ENCODE results near the gene TRNP1. TPM values are rescaled to one million over a fixed set of nuclear protein-coding genes. Genes with fewer than 3 reads are reported as not detected.
A peak's percentile ranks its signal among the peaks of the same experiment; 100 is the strongest.
"Not testable (repeated sequence)": the region's sequence is repeated elsewhere in the genome, so short reads cannot be mapped to it uniquely, and the experiment has no call there.

TRNP1 gene
- total RNA-seq, 1 donor from 2014 or later, result 2.2 TPM

DNA sequence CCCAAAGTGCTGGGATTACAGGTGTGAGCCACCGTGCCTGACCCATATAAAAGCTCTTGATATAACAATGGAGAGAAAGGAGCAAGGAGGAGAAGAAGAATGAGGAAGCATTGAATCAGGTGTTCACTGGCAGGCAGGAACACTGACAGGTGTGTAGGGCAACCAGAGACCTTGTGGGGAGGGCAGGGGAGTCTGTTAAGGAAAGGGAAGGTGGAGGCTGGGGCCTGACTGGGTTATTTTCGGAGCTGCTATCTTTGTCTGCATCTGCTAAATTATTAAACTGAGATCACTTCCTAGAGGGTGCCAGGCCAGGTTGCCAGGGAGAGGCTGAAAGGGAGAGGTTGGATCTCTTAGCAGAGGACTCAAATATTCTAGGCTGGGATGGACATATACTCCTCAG lies 6.8 kb upstream of the TRNP1 start:
- Mint-ChIP-seq H3K4me3 (no peak overlapping the region), H3K27me3 (peaks cover 50% of the 10 kb centered on the region), H3K36me3 (ENCODE audit: low read depth) (no peaks in the 10 kb centered on the region), H3K9me3 (no peaks in the 10 kb centered on the region), H3K27ac (no peak overlapping the region), H3K4me1 (peaks cover 5% of the 10 kb centered on the region)
- DNase-seq, result no peak
- intact Hi-C loops (cut with micrococcal nuclease), result no loop called here

DNA sequence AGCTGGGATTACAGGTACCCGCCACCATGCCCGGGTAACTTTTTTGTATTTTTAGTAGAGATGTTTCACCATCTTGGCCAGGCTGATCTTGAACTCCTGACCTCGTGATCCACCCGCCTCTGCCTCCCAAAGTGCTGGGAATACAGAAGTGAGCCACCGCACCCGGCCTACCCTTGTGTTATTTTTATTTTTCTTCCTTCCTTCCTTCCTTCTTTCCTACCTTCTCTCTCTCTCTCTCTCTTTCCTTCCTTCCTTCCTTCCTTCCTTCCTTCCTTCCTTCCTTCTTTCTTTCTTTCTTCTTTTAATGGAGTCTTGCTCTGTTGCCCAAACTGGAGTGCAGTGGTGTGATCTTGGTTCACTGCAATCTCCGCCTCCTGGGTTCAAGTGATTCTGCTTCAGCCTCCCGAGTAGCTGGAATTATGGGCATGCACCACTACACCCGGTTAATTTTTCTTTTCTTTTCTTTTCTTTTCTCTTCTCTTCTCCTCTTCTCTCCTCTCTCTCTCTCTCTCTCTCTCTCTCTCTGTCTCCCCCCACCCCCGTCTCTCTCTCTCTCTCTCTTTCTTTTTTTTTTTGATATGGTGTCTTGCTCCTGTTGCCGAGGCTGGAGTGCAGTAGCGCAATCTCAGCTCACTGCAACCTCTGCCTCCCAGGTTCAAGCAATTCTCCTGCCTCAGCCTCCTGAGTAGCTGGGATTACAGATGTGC lies 3.9 kb upstream of the TRNP1 start:
- intact Hi-C loops (cut with micrococcal nuclease); DNase-seq: not testable (repeated sequence)
- peaks cover 53% of the 10 kb centered on the region for H3K27me3 Mint-ChIP-seq

GRCh38 chr1:26991310-26992116 lies 2.0 kb upstream of the TRNP1 start:
- peaks cover 12% of the 10 kb centered on the region for H3K4me1 Mint-ChIP-seq
- peak overlapping the region; percentile 56 for H3K4me3 Mint-ChIP-seq
- peak overlapping the region; percentile 17 for H3K27ac Mint-ChIP-seq
- intact Hi-C loops (cut with micrococcal nuclease), result no loop called here
- DNase-seq, result peak; percentile 58
- peaks cover 62% of the 10 kb centered on the region for H3K27me3 Mint-ChIP-seq
- no peaks in the 10 kb centered on the region for H3K9me3 Mint-ChIP-seq
- H3K36me3 Mint-ChIP-seq (ENCODE audit: low read depth), result peaks cover 2% of the 10 kb centered on the region

More for the DNA sequence above, 3.9 kb upstream of the TRNP1 start:
- H3K4me3 Mint-ChIP-seq; H3K9me3 Mint-ChIP-seq; H3K27ac Mint-ChIP-seq; H3K36me3 Mint-ChIP-seq (ENCODE audit: low read depth): not testable (repeated sequence)
- peaks cover 12% of the 10 kb centered on the region for H3K4me1 Mint-ChIP-seq

DNA sequence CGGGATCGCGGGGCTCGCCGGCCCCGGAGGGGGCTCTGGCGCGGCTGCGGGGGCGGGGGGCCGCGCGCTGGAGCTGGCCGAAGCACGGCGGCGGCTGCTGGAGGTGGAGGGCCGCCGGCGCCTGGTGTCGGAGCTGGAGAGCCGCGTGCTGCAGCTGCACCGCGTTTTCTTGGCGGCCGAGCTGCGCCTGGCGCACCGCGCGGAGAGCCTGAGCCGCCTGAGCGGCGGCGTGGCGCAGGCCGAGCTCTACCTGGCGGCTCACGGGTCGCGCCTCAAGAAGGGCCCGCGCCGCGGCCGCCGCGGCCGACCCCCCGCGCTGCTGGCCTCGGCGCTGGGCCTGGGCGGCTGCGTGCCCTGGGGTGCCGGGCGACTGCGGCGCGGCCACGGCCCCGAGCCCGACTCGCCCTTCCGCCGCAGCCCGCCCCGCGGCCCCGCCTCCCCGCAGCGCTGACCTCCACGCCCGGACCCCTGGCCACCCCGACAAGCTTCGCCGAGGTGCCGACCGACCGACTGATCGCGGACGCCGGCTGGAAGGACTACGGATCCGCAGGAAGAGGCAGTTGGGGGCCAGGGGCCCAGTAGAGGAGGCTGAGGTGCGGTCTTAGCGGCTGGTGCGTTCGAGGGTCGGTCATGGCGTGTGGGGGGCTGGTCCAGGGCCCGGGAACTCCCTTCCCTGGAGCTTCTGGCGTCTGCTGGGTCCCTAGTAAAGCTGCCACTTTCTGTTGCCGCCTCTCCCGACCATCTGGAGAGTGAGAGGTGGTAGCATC lies 711 bp downstream of the TRNP1 start:
- peak; percentile 79 for DNase-seq
- peak overlapping the region; percentile 62 for H3K4me3 Mint-ChIP-seq
- no peaks in the 10 kb centered on the region for H3K9me3 Mint-ChIP-seq
- H3K27ac Mint-ChIP-seq, result no peak overlapping the region
- intact Hi-C loops (cut with micrococcal nuclease), result no loop called here
- peaks cover 21% of the 10 kb centered on the region for H3K4me1 Mint-ChIP-seq
- peaks cover 62% of the 10 kb centered on the region for H3K27me3 Mint-ChIP-seq
- H3K36me3 Mint-ChIP-seq (ENCODE audit: low read depth), result peaks cover 2% of the 10 kb centered on the region

DNA sequence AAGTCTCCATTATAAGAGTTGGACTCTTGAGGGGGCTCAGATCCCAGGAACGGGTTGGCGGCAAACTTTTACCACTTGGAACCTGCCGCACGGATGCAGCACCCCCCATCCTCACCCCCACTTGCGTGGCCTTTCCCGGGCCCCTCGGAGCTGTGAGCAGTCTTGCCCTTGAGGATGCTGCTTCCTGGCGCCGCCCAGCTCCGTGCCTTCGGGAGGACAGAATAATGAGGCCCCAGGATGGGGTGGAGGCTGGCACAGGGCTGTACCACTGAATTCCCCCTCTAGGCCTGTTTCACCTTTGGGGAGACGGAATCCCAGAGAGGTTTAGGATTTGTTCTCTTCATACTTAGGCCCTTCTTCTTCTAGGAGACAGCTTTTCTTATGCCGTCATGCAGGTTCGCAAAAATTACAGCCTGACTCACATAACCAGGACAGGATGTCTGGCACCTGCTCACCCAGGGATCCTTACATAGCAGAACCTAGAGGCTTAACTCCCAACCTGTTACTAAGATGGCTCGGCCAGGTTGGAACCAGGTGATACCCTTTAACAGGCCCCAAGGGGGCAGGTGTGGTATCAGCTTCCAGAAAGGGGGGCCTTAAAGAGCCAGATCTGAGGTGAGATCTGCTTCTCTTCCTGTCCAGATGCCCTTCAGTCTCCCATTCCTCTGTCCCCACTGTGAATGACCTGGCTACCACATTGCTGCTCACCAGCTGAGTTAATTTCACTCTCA lies 1.5 kb downstream of the TRNP1 start:
- Mint-ChIP-seq H3K27me3 (peaks cover 55% of the 10 kb centered on the region), H3K4me3 (peak overlapping the region; percentile 62), H3K27ac (no peak overlapping the region), H3K36me3 (ENCODE audit: low read depth) (peaks cover 2% of the 10 kb centered on the region), H3K4me1 (peaks cover 21% of the 10 kb centered on the region), H3K9me3 (no peaks in the 10 kb centered on the region)
- intact Hi-C loops (cut with micrococcal nuclease), result loop anchor here (5.0 kb wide), 1 partner anchor 52 kb away; no protein-coding TSS in a partner anchor
- DNase-seq, result peak; percentile 62

DNA sequence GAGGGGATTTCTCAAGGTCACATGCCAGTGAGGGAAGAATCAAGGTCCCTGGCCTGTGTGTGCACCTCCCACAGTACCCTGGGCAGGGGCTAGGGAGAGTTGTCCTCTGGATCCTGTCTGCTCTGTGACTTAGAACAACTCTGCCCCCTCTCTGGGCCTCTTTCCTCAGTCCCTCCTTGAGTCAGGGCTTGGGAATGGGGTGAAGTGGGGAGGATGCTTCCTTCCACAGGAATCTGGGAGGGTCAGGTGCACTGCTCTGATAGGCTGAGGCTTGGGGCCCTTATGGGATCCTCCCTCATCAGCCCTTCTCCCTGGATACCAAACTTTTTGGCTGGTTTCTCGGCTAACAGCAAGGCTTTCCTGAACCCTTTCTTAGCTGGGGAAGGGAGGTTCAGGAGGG lies 2.5 kb downstream of the TRNP1 start:
- Mint-ChIP-seq H3K27me3 (peaks cover 48% of the 10 kb centered on the region), H3K27ac (no peak overlapping the region), H3K4me1 (peaks cover 21% of the 10 kb centered on the region), H3K36me3 (ENCODE audit: low read depth) (peaks cover 2% of the 10 kb centered on the region), H3K4me3 (no peak overlapping the region), H3K9me3 (no peaks in the 10 kb centered on the region)
- DNase-seq, result peak; percentile 59
- intact Hi-C loops (cut with micrococcal nuclease), result loop anchor here (5.0 kb wide), 1 partner anchor 51 kb away; no protein-coding TSS in a partner anchor

DNA sequence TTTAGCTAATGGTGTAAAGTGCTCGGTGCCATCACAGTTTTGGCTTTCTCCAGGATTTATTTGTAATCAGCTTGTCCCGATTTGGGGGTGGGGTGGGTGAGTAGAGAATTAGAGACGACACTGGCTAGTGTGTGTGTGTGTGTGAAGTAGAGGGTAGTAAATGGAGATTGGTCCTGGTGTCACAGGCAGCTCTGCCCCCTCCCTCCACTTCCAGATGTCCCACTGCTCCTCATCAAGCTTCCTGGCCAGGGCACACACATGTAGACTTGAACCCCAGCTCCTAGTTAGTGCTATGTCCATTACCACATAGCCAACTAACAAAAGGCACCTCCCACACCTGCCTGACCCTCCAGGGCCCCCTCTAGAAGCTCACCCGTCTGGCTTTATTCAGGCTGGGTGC lies 3.2 kb downstream of the TRNP1 start:
- H3K9me3 Mint-ChIP-seq, result no peaks in the 10 kb centered on the region
- peaks cover 2% of the 10 kb centered on the region for H3K36me3 Mint-ChIP-seq (ENCODE audit: low read depth)
- intact Hi-C loops (cut with micrococcal nuclease), result loop anchor here (1.0 to 5.0 kb wide), 2 partner anchors 51 to 101 kb away; no protein-coding TSS in a partner anchor
- H3K4me3 Mint-ChIP-seq, result no peak overlapping the region
- no peak for DNase-seq
- no peak overlapping the region for H3K27ac Mint-ChIP-seq
- peaks cover 43% of the 10 kb centered on the region for H3K27me3 Mint-ChIP-seq
- peaks cover 15% of the 10 kb centered on the region for H3K4me1 Mint-ChIP-seq

GRCh38 chr1:26998429-26999300 lies 5.2 kb downstream of the TRNP1 start:
- Mint-ChIP-seq H3K9me3 (no peaks in the 10 kb centered on the region), H3K4me3 (no peak overlapping the region), H3K27me3 (peaks cover 35% of the 10 kb centered on the region), H3K27ac (no peak overlapping the region), H3K4me1 (peaks cover 8% of the 10 kb centered on the region), H3K36me3 (ENCODE audit: low read depth) (no peaks in the 10 kb centered on the region)
- intact Hi-C loops (cut with micrococcal nuclease), result loop anchor here (5.0 kb wide), 1 partner anchor 49 kb away; no protein-coding TSS in a partner anchor
- DNase-seq, result no peak

DNA sequence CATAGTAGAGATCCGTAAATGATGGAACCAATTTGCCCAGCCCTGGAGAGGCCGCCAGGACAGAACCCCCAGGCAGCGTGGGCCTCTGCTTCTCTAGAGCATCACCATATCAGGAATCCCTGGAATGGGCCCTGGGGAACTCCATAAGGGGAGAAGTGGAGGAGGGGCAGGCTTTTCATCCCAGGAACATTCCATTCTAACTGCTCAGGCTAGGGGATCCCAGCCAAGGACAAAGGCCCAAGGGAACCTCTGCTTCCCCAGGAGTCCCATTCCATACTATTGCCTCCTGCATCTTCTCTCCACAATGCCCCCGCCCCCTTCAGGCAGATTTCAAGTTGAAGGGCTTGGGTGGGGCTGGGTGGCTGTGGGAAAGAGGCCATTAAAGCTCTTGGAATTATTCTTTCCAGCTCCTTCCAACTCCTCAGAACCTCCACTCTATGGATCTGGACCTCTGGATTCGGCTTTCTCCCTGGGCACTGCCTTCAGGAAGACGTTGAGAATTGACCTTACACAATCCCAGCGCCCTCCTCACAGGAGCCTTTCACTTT lies 6.0 kb downstream of the TRNP1 start:
- intact Hi-C loops (cut with micrococcal nuclease), result loop anchor here (5.0 kb wide), 1 partner anchor 48 kb away; no protein-coding TSS in a partner anchor
- Mint-ChIP-seq H3K4me3 (no peak overlapping the region), H3K9me3 (no peaks in the 10 kb centered on the region), H3K27ac (no peak overlapping the region), H3K4me1 (peaks cover 8% of the 10 kb centered on the region), H3K27me3 (peaks cover 35% of the 10 kb centered on the region), H3K36me3 (ENCODE audit: low read depth) (no peaks in the 10 kb centered on the region)
- no peak for DNase-seq

GRCh38 chr1:27000090-27000816 lies 6.8 kb downstream of the TRNP1 start:
- H3K27me3 Mint-ChIP-seq, result peaks cover 29% of the 10 kb centered on the region
- no peaks in the 10 kb centered on the region for H3K9me3 Mint-ChIP-seq
- H3K36me3 Mint-ChIP-seq (ENCODE audit: low read depth), result no peaks in the 10 kb centered on the region
- H3K4me1 Mint-ChIP-seq, result peaks cover 8% of the 10 kb centered on the region
- intact Hi-C loops (cut with micrococcal nuclease), result no loop called here
- DNase-seq, result no peak
- H3K4me3 Mint-ChIP-seq, result no peak overlapping the region
- no peak overlapping the region for H3K27ac Mint-ChIP-seq

DNA sequence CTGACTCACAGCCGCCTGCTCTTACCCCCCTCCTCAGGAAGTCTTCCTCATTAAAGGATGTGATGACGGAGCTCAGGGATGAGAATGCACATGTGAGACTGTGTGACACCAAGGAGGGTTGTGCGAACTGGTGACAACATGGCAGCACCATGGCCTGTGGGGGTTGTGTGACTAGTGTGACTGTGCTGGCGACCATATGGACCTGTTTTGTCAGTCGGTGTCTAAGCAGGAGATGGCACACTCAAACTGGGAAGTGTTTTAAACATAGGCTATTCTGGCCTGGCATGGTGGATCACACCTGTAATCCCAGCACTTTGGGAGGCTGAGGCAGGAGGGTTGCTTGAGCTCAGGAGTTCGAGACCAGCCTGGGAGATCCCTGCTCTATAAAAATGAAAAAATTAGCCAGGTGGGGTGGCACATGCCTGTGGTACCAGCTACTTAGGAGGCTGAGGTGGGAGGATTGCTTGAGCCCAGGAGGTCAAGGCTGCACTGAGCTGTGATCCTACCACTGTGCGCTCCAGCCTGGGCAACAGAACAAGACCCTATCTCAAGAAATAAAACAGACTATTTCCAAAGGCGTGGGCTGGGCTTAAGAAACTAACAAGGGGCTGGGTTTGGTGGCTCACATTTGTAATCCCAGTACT lies 7.4 kb downstream of the TRNP1 start:
- DNase-seq, result no peak
- peaks cover 8% of the 10 kb centered on the region for H3K4me1 Mint-ChIP-seq
- H3K27me3 Mint-ChIP-seq, result peaks cover 22% of the 10 kb centered on the region
- intact Hi-C loops (cut with micrococcal nuclease), result no loop called here
- H3K9me3 Mint-ChIP-seq, result no peaks in the 10 kb centered on the region
- no peak overlapping the region for H3K27ac Mint-ChIP-seq
- no peaks in the 10 kb centered on the region for H3K36me3 Mint-ChIP-seq (ENCODE audit: low read depth)
- no peak overlapping the region for H3K4me3 Mint-ChIP-seq
